ENCODE data around the gene CAMK2A.

- no peak for TF ChIP-seq CTCF (IDR thresholded peaks at IDR 0.05; ENCODE audit: extremely low read depth in 1 of 2, insufficient read depth in 1 of 2, low read depth in 1 of 2, low read length in 2 of 2)
- TF ChIP-seq POLR2AphosphoS5 (IDR thresholded peaks at IDR 0.05; ENCODE audit: insufficient read depth, low read depth, low read length): no peak
- no peak for TF ChIP-seq EZH2 (IDR thresholded peaks at IDR 0.05; ENCODE audit: borderline replicate concordance, low read depth, low read length, severe bottlenecking)
Observed at GRCh38 chr5:150293091-150293941, 3.7 kb upstream of the CAMK2A start.

Data from endothelial cell of umbilical vein (primary cell).